Uterus (tissue), 2 donors: Measurements from ENCODE around the gene COA8.

Experiments used
- CTCF ChIP-seq, 4 experiments: fragments of 200-600 bp in 2 of 4; fragments of 450-650 bp in 2 of 4; sonication (generic) in 2 of 4; IDR thresholded peaks; one replicate each; pipeline ENCODE4 v1.5.1; 2016 to 2019; ENCODE audit warnings: antibody characterized with exemption in 4 of 4, mild to moderate bottlenecking in 2 of 4, moderate library complexity in 1 of 4
- POLR2A ChIP-seq, 2 donors: fragments of 450-650 bp; IDR thresholded peaks; one replicate each; pipeline ENCODE4 v1.6.1; 2016; ENCODE audit warnings: antibody characterized with exemption in 2 of 2, mild to moderate bottlenecking in 1 of 2, moderate library complexity in 1 of 2

DNA sequence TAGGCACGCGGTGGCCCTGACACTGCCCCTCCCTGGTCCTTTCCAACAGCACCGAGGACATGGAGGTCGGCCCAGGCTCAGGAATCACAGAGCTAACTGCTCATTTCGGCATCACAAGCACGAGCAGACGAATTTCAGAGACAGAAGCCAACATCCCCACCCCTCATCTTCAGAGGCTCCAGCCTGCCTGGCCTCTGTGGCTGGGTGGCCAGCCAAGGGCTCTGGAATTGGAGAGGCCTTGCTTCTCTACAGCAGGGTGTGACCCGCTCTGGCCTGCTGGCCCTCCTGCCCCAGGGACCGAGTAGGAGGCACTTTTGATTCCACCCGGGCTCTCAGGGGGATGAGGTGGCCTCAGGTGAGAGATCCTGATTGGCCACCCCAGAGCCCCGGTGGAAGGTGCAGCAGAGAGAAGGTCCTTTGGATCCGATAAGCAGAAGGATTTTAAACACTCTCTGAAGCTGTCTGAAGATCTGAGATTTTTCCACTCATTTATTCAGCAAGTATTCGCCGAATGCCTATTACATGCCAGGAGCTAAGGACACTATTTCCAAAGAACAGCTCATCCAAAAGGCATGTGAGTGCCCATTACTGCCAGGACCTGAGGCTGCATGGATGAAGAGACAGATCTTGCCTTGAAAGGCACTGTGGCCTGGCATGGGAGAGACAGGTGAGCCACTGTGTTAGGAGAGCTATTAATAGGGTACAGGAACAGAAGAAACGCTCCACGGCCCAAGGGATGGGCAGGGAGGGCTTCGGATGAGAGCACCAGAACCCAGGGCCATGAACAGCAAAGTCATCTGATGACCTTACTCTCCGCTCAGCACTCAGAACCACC is 10.5 kb upstream of the COA8 start:
- no peak for TF ChIP-seq POLR2A (IDR thresholded peaks at IDR 0.05)
- no peak for TF ChIP-seq CTCF (IDR thresholded peaks at IDR 0.05)
